Activated CD8-positive, alpha-beta memory T cell treated with anti-CD3 and anti-CD28 coated beads for 48 hours (primary cell): ENCODE results near the gene RSRC1.
"Not testable (repeated sequence)": the region's sequence is repeated elsewhere in the genome, so short reads cannot be mapped to it uniquely, and the experiment has no call there.

Experiments used
- DNase-seq, 3 experiments: peaks; one replicate each; pipeline ENCODE4 v3.0.0-alpha.2; 2020; ENCODE audit warnings: low read depth in 2 of 3, low spot score in 2 of 3

RSRC1 gene

GRCh38 chr3:158100681-158101080, 9.2 kb upstream of the RSRC1 start:
- no peak for DNase-seq

- DNase-seq: no peak
Measured at GRCh38 chr3:158101335-158102241, 8.3 kb upstream of the RSRC1 start.

- DNase-seq: no peak
Measured at GRCh38 chr3:158102242-158103080, 7.4 kb upstream of the RSRC1 start.

- no peak for DNase-seq
Measured at GRCh38 chr3:158103081-158103886, 6.6 kb upstream of the RSRC1 start.

- DNase-seq: no peak
Measured at GRCh38 chr3:158103887-158104327, 6.0 kb upstream of the RSRC1 start.

GRCh38 chr3:158104431-158104921, 5.4 kb upstream of the RSRC1 start:
- no peak for DNase-seq

- DNase-seq: no peak
Measured at GRCh38 chr3:158105119-158105709, 4.7 kb upstream of the RSRC1 start.

GRCh38 chr3:158105710-158106253, 4.1 kb upstream of the RSRC1 start:
- no peak for DNase-seq

- no peak for DNase-seq
Measured at GRCh38 chr3:158106766-158107471, 3.0 kb upstream of the RSRC1 start.

- DNase-seq: no peak
Measured at GRCh38 chr3:158107605-158108444, 2.1 kb upstream of the RSRC1 start.

- no peak for DNase-seq
Measured at GRCh38 chr3:158108445-158108985, 1.4 kb upstream of the RSRC1 start.

- DNase-seq: no peak
Measured at GRCh38 chr3:158109295-158109803, 540 bp upstream of the RSRC1 start.

GRCh38 chr3:158110658-158111018, 749 bp downstream of the RSRC1 start:
- no peak for DNase-seq

- DNase-seq: no peak
Measured at GRCh38 chr3:158111861-158112260, 2.0 kb downstream of the RSRC1 start.

GRCh38 chr3:158113595-158113994, 3.7 kb downstream of the RSRC1 start:
- not testable (repeated sequence) for DNase-seq

- DNase-seq: no peak
Measured at GRCh38 chr3:158120330-158120729, 10.4 kb downstream of the RSRC1 start.

- DNase-seq: no peak
Measured at GRCh38 chr3:158121295-158121694, 11.4 kb downstream of the RSRC1 start.

GRCh38 chr3:158122721-158123120, 12.8 kb downstream of the RSRC1 start:
- not testable (repeated sequence) for DNase-seq
